C4-2B (cell line): ENCODE measurements around the gene TMOD1.

ENCODE experiments used
- ZFX ChIP-seq: fragments of 450-650 bp; IDR thresholded peaks from 2 replicates; pipeline ENCODE4 v1.6.1; 2017
- TF ChIP-seq, protein P1 (sequence below): fragments of 450-650 bp; conservative IDR thresholded peaks from 2 replicates; pipeline ENCODE4 v1.5.1; 2017; ENCODE audit warnings: mild to moderate bottlenecking

DNA sequence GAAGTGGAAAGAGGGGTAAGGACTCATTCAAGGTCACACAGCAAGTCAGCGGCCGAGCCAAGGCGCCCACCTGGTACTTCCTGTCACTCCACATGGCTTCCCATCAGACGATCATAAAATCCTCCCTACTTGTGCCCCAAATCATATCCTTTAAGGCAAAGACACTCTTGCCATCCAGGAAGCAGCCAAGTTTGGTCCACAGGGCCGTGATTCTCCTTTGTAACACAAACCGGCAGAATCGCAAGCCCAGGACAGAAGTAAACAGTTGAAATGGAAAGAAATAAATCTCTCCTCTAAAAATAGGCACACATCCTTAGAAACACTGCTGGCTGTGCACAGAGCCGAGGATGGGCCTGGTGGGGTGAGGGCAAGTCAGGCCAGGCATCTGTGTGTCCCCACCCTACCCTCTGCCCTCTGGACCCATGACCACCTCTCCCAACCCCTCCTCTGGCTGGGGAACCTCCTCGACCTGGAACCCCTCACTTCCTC is 30.5 kb downstream of the TMOD1 start:
- TF ChIP-seq, protein P1, sequence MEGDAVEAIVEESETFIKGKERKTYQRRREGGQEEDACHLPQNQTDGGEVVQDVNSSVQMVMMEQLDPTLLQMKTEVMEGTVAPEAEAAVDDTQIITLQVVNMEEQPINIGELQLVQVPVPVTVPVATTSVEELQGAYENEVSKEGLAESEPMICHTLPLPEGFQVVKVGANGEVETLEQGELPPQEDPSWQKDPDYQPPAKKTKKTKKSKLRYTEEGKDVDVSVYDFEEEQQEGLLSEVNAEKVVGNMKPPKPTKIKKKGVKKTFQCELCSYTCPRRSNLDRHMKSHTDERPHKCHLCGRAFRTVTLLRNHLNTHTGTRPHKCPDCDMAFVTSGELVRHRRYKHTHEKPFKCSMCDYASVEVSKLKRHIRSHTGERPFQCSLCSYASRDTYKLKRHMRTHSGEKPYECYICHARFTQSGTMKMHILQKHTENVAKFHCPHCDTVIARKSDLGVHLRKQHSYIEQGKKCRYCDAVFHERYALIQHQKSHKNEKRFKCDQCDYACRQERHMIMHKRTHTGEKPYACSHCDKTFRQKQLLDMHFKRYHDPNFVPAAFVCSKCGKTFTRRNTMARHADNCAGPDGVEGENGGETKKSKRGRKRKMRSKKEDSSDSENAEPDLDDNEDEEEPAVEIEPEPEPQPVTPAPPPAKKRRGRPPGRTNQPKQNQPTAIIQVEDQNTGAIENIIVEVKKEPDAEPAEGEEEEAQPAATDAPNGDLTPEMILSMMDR, result no peak
- no peak for TF ChIP-seq ZFX
